ENCODE results near the gene LGALS12.

DNA sequence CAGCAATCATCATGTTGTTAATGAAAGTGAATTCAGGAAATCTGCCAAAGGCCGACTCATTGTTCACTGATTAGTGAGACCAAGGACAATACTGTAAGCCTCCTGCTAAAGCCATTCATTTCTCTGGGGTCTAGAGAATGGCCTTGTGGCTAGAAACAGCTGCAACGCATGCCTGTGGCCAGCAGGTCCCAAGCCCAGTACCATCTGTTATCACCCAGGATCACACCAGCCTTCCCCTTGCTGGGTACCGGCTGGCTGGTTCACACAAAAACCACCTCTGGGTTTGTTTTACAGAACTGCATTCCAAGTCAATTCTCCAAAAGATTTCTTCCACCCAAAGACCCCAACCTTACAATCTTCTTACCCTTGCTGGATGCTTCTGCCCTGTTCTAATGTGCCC is 16.0 kb upstream of the LGALS12 start:
- TF ChIP-seq POLR2A (IDR thresholded peaks at IDR 0.05), result no peak
- TF ChIP-seq, protein P1, sequence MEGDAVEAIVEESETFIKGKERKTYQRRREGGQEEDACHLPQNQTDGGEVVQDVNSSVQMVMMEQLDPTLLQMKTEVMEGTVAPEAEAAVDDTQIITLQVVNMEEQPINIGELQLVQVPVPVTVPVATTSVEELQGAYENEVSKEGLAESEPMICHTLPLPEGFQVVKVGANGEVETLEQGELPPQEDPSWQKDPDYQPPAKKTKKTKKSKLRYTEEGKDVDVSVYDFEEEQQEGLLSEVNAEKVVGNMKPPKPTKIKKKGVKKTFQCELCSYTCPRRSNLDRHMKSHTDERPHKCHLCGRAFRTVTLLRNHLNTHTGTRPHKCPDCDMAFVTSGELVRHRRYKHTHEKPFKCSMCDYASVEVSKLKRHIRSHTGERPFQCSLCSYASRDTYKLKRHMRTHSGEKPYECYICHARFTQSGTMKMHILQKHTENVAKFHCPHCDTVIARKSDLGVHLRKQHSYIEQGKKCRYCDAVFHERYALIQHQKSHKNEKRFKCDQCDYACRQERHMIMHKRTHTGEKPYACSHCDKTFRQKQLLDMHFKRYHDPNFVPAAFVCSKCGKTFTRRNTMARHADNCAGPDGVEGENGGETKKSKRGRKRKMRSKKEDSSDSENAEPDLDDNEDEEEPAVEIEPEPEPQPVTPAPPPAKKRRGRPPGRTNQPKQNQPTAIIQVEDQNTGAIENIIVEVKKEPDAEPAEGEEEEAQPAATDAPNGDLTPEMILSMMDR (IDR thresholded peaks at IDR 0.05), result no peak

Measured in heart left ventricle (tissue), 13 donors.